ENCODE results near the gene AUTS2.

The AUTS2 gene

DNA sequence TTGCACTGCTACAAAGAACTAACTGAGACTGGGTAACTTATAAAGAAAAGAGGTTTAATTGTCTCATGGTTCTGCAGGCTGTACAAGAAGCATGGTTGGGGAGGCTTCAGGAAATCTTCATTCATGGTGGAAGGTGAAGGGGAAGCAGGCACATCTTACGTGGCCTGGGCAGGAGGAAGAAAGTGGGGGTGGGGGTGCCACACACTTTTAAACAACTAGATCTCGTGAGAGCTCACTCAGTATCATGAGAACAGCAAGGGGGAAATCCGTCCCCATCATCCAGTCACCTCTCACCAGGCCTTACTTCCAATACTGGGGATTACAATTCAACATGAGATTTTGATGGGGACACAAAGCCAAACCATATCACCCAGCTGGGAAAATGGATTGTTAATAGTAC lies 281.7 kb downstream of the AUTS2 start:
- no peak for DNase-seq (ENCODE audit: low read depth in 2 of 2)
- no peak for TF ChIP-seq CTCF (IDR thresholded peaks at IDR 0.05; ENCODE audit: low read depth, low read length)
- no peak overlapping the region for H3K4me3 ChIP-seq (replicated peaks in 1 of 2; ENCODE audit: low read depth in 2 of 2, low read length in 2 of 2)

GRCh38 chr7:69880840-69881239 lies 282.6 kb downstream of the AUTS2 start:
- no peak overlapping the region for H3K4me3 ChIP-seq (replicated peaks in 1 of 2; ENCODE audit: low read depth in 2 of 2, low read length in 2 of 2)
- no peak for TF ChIP-seq CTCF (IDR thresholded peaks at IDR 0.05; ENCODE audit: low read depth, low read length)
- DNase-seq (ENCODE audit: low read depth in 2 of 2), result no peak

DNA sequence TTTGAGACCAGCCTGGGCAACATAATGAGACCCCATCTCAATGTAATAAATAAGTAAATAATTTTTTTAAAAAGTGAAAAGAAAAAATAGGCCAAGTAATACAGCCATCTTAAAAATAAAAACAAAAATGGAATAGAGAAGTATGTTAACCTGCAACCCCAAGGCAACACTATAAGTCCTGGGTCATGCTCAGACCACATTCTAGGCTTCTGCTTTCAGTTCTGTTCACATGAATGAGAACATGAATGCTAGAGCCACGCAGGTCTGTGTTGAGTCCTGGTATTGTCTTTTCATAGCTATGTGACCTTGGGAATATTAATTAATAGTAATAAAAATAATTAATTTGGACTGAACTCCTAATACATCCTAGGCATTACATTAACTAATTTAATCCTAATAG lies 284.0 kb downstream of the AUTS2 start:
- H3K4me3 ChIP-seq (replicated peaks in 1 of 2; ENCODE audit: low read depth in 2 of 2, low read length in 2 of 2), result no peak overlapping the region
- no peak for DNase-seq (ENCODE audit: low read depth in 2 of 2)
- no peak for TF ChIP-seq CTCF (IDR thresholded peaks at IDR 0.05; ENCODE audit: low read depth, low read length)

DNA sequence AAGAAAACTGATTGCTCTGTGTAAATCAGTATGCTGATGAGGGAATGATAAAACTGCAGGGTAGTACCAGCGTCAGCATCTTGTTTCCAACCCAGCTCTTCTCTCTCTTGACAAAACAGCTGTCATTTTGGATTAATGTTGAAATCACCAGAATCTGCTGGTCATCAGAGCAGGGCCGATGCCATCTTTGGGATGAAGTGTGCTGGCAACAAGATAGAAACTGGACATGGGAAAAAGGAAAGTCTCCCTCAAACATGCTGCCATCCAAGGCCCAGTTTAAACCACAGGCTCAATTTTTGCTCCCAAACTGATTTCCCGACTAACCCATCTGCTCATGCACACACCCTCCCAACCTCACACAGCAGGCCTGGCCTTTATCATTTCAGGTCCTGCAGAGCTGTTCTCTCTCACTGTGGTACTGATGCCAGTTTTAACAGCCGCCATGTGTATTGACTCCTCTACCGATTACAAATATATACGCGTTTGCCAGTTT lies 285.2 kb downstream of the AUTS2 start:
- DNase-seq (ENCODE audit: low read depth in 2 of 2), result no peak
- H3K4me3 ChIP-seq (replicated peaks in 1 of 2; ENCODE audit: low read depth in 2 of 2, low read length in 2 of 2), result no peak overlapping the region
- TF ChIP-seq CTCF (IDR thresholded peaks at IDR 0.05; ENCODE audit: low read depth, low read length), result no peak

GRCh38 chr7:69885431-69885830 lies 287.2 kb downstream of the AUTS2 start:
- no peak for TF ChIP-seq CTCF (IDR thresholded peaks at IDR 0.05; ENCODE audit: low read depth, low read length)
- H3K4me3 ChIP-seq (replicated peaks in 1 of 2; ENCODE audit: low read depth in 2 of 2, low read length in 2 of 2), result no peak overlapping the region
- no peak for DNase-seq (ENCODE audit: low read depth in 2 of 2)

GRCh38 chr7:69889338-69889975 lies 291.2 kb downstream of the AUTS2 start:
- DNase-seq (ENCODE audit: low read depth in 2 of 2), result no peak
- no peak for TF ChIP-seq CTCF (IDR thresholded peaks at IDR 0.05; ENCODE audit: low read depth, low read length)
- no peak overlapping the region for H3K4me3 ChIP-seq (replicated peaks in 1 of 2; ENCODE audit: low read depth in 2 of 2, low read length in 2 of 2)

DNA sequence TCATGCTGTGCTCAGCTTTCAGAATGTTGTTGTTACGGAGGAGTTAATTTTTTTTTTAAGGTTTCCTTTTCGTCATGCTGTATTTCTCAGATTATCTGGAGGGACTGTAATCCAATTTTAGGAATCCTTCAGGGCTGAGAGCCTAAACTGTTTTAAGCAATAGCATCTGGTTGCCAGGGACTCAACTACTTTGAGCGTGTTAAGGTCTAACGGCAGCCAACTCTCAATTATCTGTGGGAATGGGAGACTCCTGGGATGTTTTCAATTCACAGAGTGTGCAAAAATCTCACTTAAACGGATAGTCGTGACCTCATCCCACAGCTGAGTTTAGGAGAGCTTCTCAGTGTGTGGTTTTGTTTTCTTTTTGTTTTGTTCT lies 291.7 kb downstream of the AUTS2 start:
- DNase-seq (ENCODE audit: low read depth in 2 of 2), result no peak
- TF ChIP-seq CTCF (IDR thresholded peaks at IDR 0.05; ENCODE audit: low read depth, low read length), result no peak
- H3K4me3 ChIP-seq (replicated peaks in 1 of 2; ENCODE audit: low read depth in 2 of 2, low read length in 2 of 2), result no peak overlapping the region
